Rectal smooth muscle tissue (tissue), 1 donor: ENCODE measurements around the gene ITPRIP.

Source experiments
- H3K27ac ChIP-seq: one replicate; pipeline ENCODE4 v1.7.0; 2013; ENCODE audit warnings: low read depth, low read length, inconsistent platforms
- H3K27me3 ChIP-seq: one replicate; pipeline ENCODE4 v1.7.0; 2013; ENCODE audit warnings: low read length; ENCODE audit not compliant: control insufficient read depth, insufficient read depth
- H3K36me3 ChIP-seq: one replicate; pipeline ENCODE4 v1.7.0; 2013; ENCODE audit warnings: low read length; ENCODE audit not compliant: control insufficient read depth, insufficient read depth
- H3K4me1 ChIP-seq: one replicate; pipeline ENCODE4 v1.7.0; 2013; ENCODE audit warnings: low read length; ENCODE audit not compliant: control insufficient read depth, insufficient read depth
- H3K4me3 ChIP-seq: one replicate; pipeline ENCODE4 v1.7.0; 2013; ENCODE audit warnings: low read length
- H3K9ac ChIP-seq: one replicate; pipeline ENCODE4 v1.7.0; 2013; ENCODE audit warnings: low read length

Gene ITPRIP

DNA sequence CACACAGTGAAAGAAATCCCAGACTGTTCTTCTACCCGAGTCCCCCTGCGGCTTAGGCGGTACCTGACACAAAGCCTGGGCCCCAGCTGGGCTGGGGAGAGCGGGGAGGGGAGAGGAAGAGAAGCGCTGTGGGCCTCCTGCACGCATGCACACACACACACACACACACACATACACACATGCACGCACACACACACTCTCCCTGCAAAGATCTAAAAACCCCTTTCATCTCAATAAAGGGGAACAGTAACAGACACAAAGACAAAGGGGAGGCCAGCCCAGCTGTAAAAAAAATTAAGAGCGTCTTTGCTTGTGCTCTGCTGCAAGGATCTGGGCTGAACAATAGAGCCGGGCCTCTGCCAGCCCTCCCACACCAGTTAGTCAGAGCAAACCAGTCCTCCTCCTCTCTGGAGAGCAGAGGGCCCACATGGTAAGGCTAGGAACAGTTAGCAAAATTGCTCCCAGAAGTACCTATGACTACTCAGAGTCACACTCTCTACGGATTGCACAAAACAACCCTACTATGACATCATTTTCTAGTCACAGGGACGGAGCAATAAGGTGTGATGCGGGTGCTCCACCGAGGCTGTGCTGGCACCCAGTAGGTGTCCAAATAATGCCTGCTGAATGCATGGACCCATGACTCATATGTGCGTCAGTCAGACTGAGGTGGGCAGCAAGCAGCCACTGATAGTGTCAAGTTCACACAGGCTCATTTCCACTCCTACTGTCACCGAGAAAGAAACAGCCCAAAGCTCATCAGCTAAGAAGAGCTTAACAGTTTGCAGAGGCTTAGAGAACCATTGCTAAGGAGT, 9.2 kb downstream of the ITPRIP start:
- H3K4me3 ChIP-seq: peak overlapping the region; percentile 52
- no peaks in the 10 kb centered on the region for H3K27me3 ChIP-seq
- peak overlapping the region; percentile 87 for H3K27ac ChIP-seq
- H3K4me1 ChIP-seq: peaks cover 73% of the 10 kb centered on the region
- H3K9ac ChIP-seq: peak overlapping the region; percentile 13
- H3K36me3 ChIP-seq: no peaks in the 10 kb centered on the region

DNA sequence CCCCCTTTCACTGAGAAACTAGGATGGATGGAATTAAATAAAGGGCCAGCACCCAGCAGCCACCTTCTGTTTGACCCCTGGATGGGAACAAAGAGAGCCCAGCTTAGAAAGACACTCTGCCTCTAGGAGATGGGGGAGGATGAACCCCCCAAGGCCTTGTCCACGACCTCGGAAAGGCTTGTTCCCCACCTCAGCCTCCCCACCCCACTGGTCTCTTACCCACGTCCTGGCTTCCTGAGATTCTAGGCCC, 9.7 kb downstream of the ITPRIP start:
- Histone ChIP-seq H3K4me3 (peak overlapping the region; percentile 52), H3K9ac (no peak overlapping the region), H3K36me3 (no peaks in the 10 kb centered on the region), H3K4me1 (peaks cover 68% of the 10 kb centered on the region), H3K27ac (peak overlapping the region; percentile 87), H3K27me3 (no peaks in the 10 kb centered on the region)

DNA sequence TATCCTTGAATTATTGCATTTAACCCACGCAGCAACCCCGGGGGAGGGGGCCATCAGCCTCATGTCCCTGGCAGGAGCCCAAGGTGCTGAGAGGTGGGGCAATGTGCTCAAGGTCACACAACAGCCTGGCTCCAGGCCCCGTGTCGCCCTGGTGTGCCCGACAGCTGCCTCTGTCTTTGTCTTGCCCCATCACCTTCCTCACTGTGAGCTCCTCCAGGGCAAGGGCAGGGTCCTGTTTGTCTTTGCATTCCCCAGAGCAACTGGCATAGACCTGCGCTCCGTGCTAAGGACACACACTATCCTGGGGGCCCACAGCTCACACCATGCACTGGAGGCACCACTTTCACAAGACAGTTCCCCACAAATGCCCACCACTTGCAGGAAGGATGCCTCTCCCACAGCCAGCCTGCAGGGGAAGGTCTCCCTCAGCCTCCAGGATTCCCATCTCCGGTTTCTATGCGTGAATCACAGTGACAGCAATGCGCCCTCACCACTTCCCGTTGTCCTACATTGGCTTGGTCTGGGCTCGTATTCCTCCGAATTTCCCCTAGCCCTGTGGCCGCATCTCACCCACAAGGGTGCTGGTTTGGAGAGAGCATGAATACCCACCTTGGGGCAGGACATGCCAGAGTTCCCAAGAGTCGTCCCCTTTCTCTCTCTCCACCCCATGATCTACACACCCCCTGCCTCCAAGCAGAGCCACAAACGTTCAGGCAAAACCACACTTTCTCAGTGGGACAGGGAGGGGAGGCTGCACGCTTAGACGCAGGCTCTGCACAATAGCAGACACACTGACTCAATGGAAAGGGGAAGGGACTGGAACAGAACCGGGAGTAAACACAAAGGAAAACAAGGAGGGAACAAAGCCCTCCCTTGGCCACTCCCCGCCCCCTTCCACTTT, 10.3 kb downstream of the ITPRIP start:
- Histone ChIP-seq H3K4me1 (peaks cover 65% of the 10 kb centered on the region), H3K27ac (peak overlapping the region; percentile 87), H3K9ac (no peak overlapping the region), H3K27me3 (no peaks in the 10 kb centered on the region), H3K4me3 (peak overlapping the region; percentile 52), H3K36me3 (no peaks in the 10 kb centered on the region)

DNA sequence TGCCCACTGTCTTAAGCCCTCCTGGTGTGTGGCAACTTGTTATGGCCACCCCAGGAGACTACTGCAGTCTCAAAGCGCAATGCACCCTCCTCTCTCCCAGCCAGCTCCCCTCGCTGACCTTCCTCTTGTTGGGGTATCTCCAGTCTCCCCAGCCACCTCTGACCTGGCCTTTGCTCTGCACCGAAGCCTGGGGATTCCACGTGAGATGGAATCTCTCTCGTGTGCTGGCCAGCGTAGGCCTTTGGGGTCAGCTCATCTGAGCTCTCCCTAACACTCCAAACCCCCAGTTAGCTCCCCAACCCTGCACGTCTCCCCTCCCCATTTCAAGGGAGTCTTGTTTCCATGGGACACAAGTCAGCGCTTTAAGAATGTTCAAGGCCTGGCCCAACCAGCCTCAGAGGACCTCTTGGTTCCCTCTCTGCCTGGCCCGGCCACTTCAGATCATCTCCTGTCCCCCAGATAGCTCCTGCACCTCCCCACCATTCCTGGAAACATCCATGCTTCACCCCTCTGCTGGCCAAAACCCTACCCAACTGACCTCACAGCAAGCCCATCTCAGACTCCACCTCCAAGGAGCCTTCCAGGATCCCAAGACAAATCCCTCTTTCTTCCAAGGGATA, 11.2 kb downstream of the ITPRIP start:
- H3K27ac ChIP-seq: no peak overlapping the region
- H3K9ac ChIP-seq: no peak overlapping the region
- H3K4me1 ChIP-seq: peaks cover 63% of the 10 kb centered on the region
- H3K27me3 ChIP-seq: no peaks in the 10 kb centered on the region
- H3K4me3 ChIP-seq: no peak overlapping the region
- H3K36me3 ChIP-seq: no peaks in the 10 kb centered on the region

DNA sequence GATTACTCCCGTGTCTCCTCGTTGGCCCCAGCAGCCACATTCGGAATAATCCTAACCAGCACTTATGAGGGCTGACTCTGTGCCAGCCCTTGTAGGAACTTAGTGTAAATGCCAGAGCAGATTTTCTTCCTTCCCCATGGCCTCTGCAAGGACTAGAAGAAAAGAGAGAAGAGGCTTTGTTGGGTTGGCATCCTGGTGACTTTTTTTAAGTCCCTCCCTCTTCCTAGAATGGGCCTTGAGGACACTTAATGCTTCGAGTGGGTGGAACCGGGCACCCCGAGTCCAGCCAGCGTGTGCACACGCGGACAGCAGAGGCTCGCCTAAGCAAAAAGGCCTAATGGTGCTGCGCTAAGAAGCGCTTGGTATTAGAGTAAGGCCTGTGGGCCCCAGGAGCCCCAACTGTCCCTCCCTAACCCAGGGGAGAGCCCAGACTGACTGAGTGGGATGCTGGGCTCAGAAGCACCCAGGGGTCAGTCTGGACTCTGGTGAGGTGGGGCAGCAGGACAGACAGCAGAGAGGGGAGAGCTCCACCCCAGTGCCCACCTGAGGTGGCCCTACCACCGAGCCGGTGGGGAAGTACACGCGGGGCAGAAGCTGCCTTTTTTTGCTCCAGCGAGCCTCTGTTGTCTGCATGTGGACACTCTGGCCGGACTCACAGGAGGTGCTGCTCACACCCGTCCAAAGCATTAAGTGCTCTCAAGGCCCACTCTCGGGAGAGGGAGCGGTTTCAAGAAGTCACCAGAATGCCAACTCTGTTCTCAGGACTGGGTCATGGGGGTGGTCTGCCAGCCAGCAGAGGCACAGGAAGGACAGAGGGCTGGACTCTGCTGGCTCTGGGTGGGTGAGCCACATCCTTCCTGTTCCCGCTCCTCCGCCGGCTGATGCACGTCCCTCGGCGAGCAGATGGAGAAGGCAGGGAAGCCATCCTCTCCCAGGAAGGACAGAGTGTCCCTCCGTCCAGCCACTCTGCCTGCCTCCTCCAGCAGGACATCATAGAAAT, 12.5 kb downstream of the ITPRIP start:
- no peak overlapping the region for H3K4me3 ChIP-seq
- H3K9ac ChIP-seq: no peak overlapping the region
- H3K27ac ChIP-seq: peak overlapping the region; percentile 41
- H3K36me3 ChIP-seq: no peaks in the 10 kb centered on the region
- H3K27me3 ChIP-seq: no peaks in the 10 kb centered on the region
- peaks cover 58% of the 10 kb centered on the region for H3K4me1 ChIP-seq

DNA sequence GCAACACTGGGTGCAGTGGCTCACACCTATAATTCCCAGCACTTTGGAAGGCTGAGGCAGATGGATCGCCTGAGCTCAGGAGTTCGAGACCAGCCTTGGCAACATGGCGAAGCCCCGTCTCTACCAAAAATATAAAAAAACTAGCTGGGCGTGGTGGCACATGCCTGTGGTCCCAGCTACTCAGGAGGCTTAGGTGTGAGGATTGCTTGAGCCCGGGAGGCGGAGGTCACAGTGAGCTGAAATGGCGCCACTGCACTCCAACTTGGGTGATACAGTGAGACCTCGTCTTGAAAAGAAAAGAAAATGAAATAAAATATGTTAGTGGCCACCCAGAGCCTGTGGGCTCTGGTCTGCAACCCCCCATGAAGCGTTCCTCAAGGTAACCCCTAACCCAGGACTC, 13.3 kb downstream of the ITPRIP start:
- Histone ChIP-seq H3K4me3 (no peak overlapping the region), H3K27me3 (no peaks in the 10 kb centered on the region), H3K9ac (no peak overlapping the region), H3K27ac (no peak overlapping the region), H3K36me3 (no peaks in the 10 kb centered on the region), H3K4me1 (peaks cover 50% of the 10 kb centered on the region)

DNA sequence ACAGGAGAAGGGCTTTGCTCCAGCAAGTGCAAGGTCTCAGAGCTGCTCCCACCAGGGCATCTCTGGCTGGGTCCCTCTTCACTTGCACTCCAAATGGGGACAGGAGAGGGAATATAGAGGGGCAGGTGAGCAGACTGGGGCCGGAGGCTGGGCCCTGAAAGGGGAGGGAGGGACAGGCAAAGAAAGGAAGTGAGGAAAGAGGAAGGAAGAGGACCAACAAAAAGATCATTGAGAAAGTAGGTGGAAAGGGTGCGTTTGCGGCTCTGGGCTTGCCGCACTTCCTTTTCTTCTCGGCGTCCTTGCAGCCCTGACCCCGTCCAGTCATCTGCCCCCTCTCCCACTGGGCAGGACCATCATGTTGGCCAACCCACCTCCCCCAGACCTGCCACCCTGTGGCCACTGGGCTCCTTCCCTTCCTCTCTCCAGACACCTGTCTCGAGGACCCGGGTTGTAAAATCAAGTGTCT, 14.0 kb downstream of the ITPRIP start:
- Histone ChIP-seq H3K27me3 (no peaks in the 10 kb centered on the region), H3K4me1 (peaks cover 45% of the 10 kb centered on the region), H3K27ac (no peak overlapping the region), H3K9ac (no peak overlapping the region), H3K4me3 (no peak overlapping the region), H3K36me3 (no peaks in the 10 kb centered on the region)

DNA sequence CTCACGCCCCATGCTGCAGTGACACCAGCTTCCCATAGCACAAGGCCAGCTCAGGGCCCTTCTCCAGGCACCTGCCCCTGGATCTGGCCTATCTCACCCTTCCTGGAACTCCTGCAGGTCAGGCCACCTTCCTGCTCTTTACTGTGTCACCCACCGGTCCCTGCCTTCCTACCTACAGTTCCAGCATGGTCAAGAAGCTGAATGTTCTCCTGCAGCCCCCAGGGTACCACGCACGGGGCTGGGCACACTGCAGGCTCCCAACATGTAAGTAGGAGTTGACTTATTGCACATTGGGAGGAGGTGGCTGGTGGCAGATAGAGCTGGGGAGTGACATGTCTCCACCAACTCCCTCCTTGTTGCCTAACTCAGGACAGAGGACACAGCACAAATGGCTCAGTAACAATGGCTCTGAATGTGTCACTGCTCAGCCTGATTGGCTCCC, 14.5 kb downstream of the ITPRIP start:
- Histone ChIP-seq H3K4me3 (no peak overlapping the region), H3K9ac (no peak overlapping the region), H3K27me3 (no peaks in the 10 kb centered on the region), H3K4me1 (peaks cover 41% of the 10 kb centered on the region), H3K36me3 (no peaks in the 10 kb centered on the region), H3K27ac (no peak overlapping the region)

DNA sequence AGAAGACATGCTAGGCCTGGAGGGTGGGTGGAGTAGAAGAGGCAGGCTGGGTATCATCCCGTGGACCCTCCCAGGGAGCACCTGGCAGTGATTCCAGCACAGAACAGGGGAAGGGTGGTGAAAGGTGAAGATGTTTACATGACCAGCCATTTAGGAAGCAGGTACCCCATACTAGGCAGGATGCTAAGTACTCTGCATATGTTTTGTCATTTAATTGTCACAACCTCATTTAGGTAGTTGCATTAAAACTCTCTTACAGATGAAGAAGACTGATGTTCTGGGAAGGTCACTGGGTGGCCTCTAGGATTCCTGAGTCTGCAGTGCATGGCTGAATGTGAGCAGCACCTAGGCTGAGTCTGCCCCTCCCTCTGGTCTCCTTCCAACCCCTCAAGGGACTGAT, 15.2 kb downstream of the ITPRIP start:
- no peak overlapping the region for H3K4me3 ChIP-seq
- no peaks in the 10 kb centered on the region for H3K36me3 ChIP-seq
- H3K27me3 ChIP-seq: no peaks in the 10 kb centered on the region
- no peak overlapping the region for H3K27ac ChIP-seq
- H3K4me1 ChIP-seq: peaks cover 34% of the 10 kb centered on the region
- no peak overlapping the region for H3K9ac ChIP-seq

DNA sequence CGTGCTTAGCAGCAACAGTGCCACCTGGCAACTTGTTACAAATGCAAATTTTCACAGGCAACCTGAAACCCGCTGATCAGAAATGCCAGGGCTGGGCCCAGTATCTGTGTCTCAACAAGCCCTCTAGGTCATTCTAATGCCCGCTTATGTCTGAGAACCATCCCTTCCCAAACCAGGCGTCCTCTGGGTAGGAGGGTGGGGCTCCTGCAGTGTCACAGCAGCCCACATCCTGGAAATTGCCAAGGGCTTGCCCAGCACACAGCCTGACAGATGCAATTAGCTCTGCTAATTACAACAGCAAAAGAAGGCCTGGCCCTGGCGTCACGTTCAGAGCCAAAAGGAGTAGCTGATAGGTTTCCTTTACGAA, 15.9 kb downstream of the ITPRIP start:
- Histone ChIP-seq H3K4me3 (no peak overlapping the region), H3K9ac (no peak overlapping the region), H3K27me3 (no peaks in the 10 kb centered on the region), H3K27ac (no peak overlapping the region), H3K36me3 (no peaks in the 10 kb centered on the region), H3K4me1 (peaks cover 27% of the 10 kb centered on the region)

DNA sequence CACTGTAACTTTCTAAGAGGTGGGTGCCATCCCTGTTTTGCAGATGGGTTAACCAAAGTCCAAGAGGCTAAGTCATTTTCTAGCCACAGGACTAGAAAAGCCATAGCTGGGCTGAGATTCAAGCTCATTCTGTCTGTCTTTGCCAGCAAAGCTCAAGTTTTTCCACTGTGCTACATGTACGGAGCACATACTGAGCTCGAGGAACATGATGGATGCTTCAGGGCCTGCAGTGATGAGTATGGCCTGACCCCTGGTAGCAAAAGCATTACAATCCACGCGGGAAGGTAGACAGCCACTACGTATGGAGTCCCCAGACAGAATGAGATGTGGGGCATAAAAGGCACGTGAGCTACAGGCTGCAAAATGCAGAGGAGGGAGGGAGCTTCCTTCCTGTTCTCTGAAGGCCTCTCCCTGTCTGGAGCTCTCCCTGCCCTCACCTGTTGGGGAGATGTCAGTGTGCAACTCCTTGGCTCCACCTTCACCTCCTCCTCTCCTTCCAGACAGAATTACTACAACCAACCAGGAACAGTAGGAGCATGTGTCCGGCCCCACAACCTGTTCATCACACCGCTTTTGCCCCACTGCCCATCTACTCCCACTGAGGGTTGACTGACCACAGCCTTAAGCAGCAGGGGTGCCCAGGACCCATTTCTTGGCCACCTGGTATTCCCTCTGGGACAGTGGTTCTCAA, 16.4 kb downstream of the ITPRIP start:
- H3K27ac ChIP-seq: no peak overlapping the region
- no peak overlapping the region for H3K4me3 ChIP-seq
- peaks cover 28% of the 10 kb centered on the region for H3K4me1 ChIP-seq
- H3K9ac ChIP-seq: no peak overlapping the region
- no peaks in the 10 kb centered on the region for H3K27me3 ChIP-seq
- no peaks in the 10 kb centered on the region for H3K36me3 ChIP-seq
